ENCODE results near the gene ZNF536. TPM values are rescaled to one million over a fixed set of nuclear protein-coding genes. Genes with fewer than 3 reads are reported as not detected.

ZNF536 gene
- total and polyA plus RNA-seq, 2 of the 4 experiments (the other 2 are of a cell fraction) = not detected

- ATAC-seq (ENCODE audit: low read depth) (no peak), DNase-seq (no peak)
- intact Hi-C loops (cut with micrococcal nuclease) = no loop called here
- Histone ChIP-seq H3K9me3 (ENCODE audit: control insufficient read depth, insufficient read depth, low read length) (peaks cover 11% of the 10 kb centered on the region), H2AK5ac (ENCODE audit: low read depth, low read length) (no peak overlapping the region), H2BK15ac (ENCODE audit: low read depth, low read length) (no peak overlapping the region), H3K4ac (ENCODE audit: low read depth, low read length) (no peak overlapping the region), H3K36me3 (ENCODE audit: control insufficient read depth, insufficient read depth, low read length) (no peaks in the 10 kb centered on the region), H4K8ac (ENCODE audit: low read depth in 2 of 2, low read length in 2 of 2) (no peak overlapping the region), H3K79me1 (ENCODE audit: low read depth in 1 of 2, low read length in 2 of 2) (no peaks in the 10 kb centered on the region), H3K23ac (ENCODE audit: low read depth, low read length) (no peak overlapping the region), H4K20me1 (ENCODE audit: insufficient read depth, low read length) (no peaks in the 10 kb centered on the region), H2AFZ (replicated peaks; ENCODE audit: low read length, poor library complexity) (no peak overlapping the region), H3K4me1 (ENCODE audit: control insufficient read depth, insufficient read depth, low read length) (no peaks in the 10 kb centered on the region), H2BK5ac (ENCODE audit: low read depth, low read length, poor library complexity, severe bottlenecking) (no peak overlapping the region), H2BK20ac (ENCODE audit: low read depth, low read length) (no peak overlapping the region), H2BK120ac (ENCODE audit: low read depth, low read length) (no peak overlapping the region), H4K5ac (ENCODE audit: low read depth, low read length) (no peak overlapping the region), H3K27me3 (ENCODE audit: control insufficient read depth, insufficient read depth, low read length) (no peaks in the 10 kb centered on the region), H3K18ac (ENCODE audit: low read depth, low read length) (no peak overlapping the region), H4K91ac (ENCODE audit: insufficient read depth, low read depth, low read length) (no peak overlapping the region), H3K4me2 (ENCODE audit: low read depth, low read length) (no peak overlapping the region), H2AK9ac (replicated peaks; ENCODE audit: low read depth, low read length, poor library complexity) (no peak overlapping the region), H3K56ac (ENCODE audit: extremely low read depth, insufficient read depth, low read length) (no peak overlapping the region), H3K9me1 (ENCODE audit: insufficient read depth, low read length) (no peaks in the 10 kb centered on the region), H3K9ac (ENCODE audit: low read depth, low read length) (no peak overlapping the region), H3K27ac (ENCODE audit: insufficient read depth, low read length) (no peak overlapping the region), H3K14ac (replicated peaks; ENCODE audit: low read depth, low read length) (no peak overlapping the region), H3K4me3 (ENCODE audit: insufficient read depth, low read depth, low read length) (no peak overlapping the region)
- dilution Hi-C loops (cut with HindIII; ENCODE audit: low sequenced_read_pairs, unreplicated experiment) = no loop called here
- in situ Hi-C loops (cut with MboI; ENCODE audit: low sequenced_read_pairs) = no loop called here
- CTCF ChIA-PET = no interaction called here
- POLR2A ChIA-PET (ENCODE audit: unreplicated experiment) = no interaction called here
- BruUV-seq (replicated peaks) = no TSS peak
- TF ChIP-seq USF2 (IDR thresholded peaks at IDR 0.05; ENCODE audit: low read depth, low read length) (no peak), SMC3 (IDR thresholded peaks at IDR 0.05; ENCODE audit: low read depth, low read length) (no peak), ELK1 (IDR thresholded peaks at IDR 0.05; ENCODE audit: borderline replicate concordance, low read depth, low read length) (no peak), MAFK (IDR thresholded peaks at IDR 0.05; ENCODE audit: low read depth, low read length) (no peak), BHLHE40 (IDR thresholded peaks at IDR 0.05; ENCODE audit: low read depth, low read length) (no peak), RAD21 (IDR thresholded peaks at IDR 0.05; ENCODE audit: low read length) (no peak)
- WGBS, 2 experiments (ENCODE audit: extremely low coverage in 2 of 2, insufficient read length in 1 of 2) = 69% methylated on average over 6 of the region's 9 CpGs; no CpG with 5 or more reads in 1 of the 2 experiments
Observed at GRCh38 chr19:30367421-30367820, 4.8 kb upstream of the ZNF536 start.

Data from IMR-90 (cell line).